PFSK-1 (cell line): ENCODE measurements around the gene ANO4.

Experiments
- FOXP2 ChIP-seq: optimal IDR thresholded peaks from 2 replicates; pipeline ENCODE3; 2011; ENCODE audit warnings: borderline replicate concordance, control low read depth, inconsistent platforms; ENCODE audit not compliant: insufficient read depth; ENCODE audit errors: extremely low read length, extremely low read depth
- POLR2AphosphoS5 ChIP-seq: IDR thresholded peaks from 2 replicates; pipeline ENCODE4 v1.6.1; 2012; ENCODE audit warnings: low read depth, mild to moderate bottlenecking, control low read depth, low read length, moderate library complexity
- SIN3A ChIP-seq: IDR thresholded peaks from 2 replicates; pipeline ENCODE4 v1.6.1; 2012; ENCODE audit warnings: mild to moderate bottlenecking, low read length, moderate library complexity, borderline replicate concordance; ENCODE audit not compliant: insufficient read depth
- TAF1 ChIP-seq: IDR thresholded peaks from 2 replicates; pipeline ENCODE4 v1.6.1; 2012; ENCODE audit warnings: low read length, control low read depth, borderline replicate concordance; ENCODE audit not compliant: insufficient read depth
- TF ChIP-seq, protein P1 (sequence below), 2 experiments: IDR thresholded peaks; 2 replicates each; pipeline versions ENCODE4 v1.6.1 to v1.8.0; 2011 to 2012; ENCODE audit warnings: low read depth in 2 of 2, low read length in 2 of 2, control low read depth in 1 of 2, inconsistent platforms in 1 of 2, mild to moderate bottlenecking in 1 of 2, moderate library complexity in 1 of 2; ENCODE audit not compliant: insufficient read depth in 1 of 2

Gene ANO4

DNA sequence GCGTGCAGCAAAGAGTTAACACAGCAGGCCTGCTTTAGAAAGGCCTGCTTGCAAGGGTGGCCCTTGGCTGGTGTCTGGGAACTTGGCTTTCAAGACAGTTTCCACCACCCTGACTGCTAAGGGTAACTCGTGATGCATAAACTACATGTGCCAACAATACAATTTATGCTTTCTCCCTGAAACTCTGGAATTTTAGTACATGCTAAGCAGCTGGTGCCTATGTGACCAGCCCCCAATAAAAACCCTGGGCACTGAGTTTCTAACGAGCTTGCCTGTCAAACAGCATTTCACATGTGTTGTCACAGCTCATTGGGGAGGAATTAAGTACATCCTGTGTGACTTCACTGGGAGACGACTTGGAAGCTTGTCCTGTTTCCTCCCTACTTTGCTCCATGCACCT is 282.3 kb downstream of the ANO4 start:
- TF ChIP-seq TAF1: no peak
- no peak for TF ChIP-seq POLR2AphosphoS5
- no peak for TF ChIP-seq FOXP2
- no peak for TF ChIP-seq SIN3A
- TF ChIP-seq, protein P1, sequence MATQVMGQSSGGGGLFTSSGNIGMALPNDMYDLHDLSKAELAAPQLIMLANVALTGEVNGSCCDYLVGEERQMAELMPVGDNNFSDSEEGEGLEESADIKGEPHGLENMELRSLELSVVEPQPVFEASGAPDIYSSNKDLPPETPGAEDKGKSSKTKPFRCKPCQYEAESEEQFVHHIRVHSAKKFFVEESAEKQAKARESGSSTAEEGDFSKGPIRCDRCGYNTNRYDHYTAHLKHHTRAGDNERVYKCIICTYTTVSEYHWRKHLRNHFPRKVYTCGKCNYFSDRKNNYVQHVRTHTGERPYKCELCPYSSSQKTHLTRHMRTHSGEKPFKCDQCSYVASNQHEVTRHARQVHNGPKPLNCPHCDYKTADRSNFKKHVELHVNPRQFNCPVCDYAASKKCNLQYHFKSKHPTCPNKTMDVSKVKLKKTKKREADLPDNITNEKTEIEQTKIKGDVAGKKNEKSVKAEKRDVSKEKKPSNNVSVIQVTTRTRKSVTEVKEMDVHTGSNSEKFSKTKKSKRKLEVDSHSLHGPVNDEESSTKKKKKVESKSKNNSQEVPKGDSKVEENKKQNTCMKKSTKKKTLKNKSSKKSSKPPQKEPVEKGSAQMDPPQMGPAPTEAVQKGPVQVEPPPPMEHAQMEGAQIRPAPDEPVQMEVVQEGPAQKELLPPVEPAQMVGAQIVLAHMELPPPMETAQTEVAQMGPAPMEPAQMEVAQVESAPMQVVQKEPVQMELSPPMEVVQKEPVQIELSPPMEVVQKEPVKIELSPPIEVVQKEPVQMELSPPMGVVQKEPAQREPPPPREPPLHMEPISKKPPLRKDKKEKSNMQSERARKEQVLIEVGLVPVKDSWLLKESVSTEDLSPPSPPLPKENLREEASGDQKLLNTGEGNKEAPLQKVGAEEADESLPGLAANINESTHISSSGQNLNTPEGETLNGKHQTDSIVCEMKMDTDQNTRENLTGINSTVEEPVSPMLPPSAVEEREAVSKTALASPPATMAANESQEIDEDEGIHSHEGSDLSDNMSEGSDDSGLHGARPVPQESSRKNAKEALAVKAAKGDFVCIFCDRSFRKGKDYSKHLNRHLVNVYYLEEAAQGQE (IDR thresholded peaks at IDR 0.05; ENCODE audit: insufficient read depth in 1 of 2, low read depth in 2 of 2, low read length in 2 of 2): no peak

DNA sequence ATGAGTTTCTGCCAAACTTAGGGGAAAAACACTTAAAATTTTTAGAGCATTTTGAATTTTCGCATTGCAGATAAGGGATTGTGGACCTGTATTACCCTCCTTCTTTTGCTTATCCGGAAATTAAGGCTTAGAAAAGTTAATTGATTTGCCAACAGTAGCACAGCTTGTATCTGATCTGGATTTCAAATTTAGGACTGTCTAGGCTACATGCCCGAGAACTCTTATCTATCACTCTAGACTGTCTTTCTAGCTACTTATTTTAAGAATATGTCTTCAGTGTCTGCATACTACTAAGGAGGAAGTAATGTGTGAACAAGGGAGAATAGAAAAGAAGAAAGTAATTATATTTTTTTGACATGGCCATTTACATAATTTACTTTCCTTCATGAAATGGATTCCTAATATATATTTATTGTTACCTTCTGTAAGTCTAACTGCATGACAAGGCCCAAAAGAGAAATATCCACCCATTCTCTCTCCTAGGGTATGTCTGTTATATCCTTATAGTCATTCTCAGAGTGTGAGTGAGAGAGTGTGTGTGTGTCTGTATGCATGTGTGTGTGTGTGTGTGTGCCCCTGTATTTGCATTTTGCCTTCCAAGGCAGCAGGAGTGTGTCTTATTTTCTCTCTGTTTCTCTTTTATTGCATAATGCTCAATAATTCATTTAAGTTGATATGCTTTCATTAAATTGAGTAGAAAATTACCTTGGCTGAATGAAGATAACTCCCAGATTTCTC is 283.4 kb downstream of the ANO4 start:
- TF ChIP-seq TAF1 (no peak), POLR2AphosphoS5 (no peak), FOXP2 (no peak), SIN3A (no peak)
- TF ChIP-seq, protein P1 (IDR thresholded peaks at IDR 0.05; ENCODE audit: insufficient read depth in 1 of 2, low read depth in 2 of 2, low read length in 2 of 2): no peak

DNA sequence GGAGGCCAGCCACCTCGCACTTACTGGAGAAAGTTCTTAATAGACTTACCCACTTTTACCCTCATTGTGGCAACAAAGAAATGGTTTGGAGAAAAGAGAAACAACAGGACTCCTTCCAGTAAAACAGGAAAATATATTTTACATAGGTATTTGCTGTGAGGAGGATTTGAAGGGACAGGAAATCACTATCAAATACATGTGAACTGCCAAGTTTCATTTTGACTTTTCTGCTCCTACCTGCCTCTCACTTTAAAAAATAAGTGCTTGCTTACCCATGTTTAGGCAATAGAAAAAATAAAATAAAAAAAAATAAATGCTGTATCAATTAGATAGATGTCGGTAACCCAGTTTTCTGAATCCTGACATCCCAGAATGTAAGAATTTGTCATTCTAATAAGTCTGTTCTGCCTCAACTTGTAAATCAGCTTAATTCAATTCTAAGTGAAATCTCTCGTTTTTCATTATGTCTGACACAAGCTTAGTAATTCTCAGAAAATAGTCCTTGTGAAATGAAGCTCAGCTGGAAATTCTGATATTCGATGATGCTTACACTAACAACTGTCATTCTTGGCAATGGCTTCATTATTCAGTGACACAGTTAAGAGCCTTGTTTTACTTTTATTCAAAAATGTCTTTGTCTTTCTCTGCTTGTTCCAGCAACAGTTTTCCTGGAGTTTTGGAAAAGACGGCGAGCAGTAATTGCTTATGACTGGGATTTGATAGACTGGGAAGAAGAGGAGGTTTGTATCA is 284.1 kb downstream of the ANO4 start:
- TF ChIP-seq TAF1: no peak

DNA sequence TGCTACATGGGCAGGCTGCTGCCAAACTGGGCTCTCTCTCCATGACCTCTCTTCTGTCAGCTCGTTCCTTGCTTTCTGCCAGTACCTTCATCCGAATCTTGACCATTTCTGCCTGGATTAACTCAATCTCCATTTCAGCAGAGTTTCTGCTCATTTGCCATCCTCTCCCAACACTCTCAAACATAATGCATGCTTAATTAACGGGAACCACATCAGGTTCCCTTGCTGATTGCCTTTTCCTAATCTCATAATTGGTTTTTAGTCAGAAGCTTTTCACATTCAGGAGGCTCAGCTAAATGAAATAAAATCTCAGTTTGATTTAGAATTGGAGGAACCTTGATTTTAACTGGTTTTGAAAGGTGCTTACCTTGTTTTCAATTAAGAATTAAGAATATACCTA is 288.1 kb downstream of the ANO4 start:
- TF ChIP-seq POLR2AphosphoS5 (no peak), TAF1 (no peak), FOXP2 (no peak), SIN3A (no peak)
- TF ChIP-seq, protein P1 (IDR thresholded peaks at IDR 0.05; ENCODE audit: insufficient read depth in 1 of 2, low read depth in 2 of 2, low read length in 2 of 2): no peak

DNA sequence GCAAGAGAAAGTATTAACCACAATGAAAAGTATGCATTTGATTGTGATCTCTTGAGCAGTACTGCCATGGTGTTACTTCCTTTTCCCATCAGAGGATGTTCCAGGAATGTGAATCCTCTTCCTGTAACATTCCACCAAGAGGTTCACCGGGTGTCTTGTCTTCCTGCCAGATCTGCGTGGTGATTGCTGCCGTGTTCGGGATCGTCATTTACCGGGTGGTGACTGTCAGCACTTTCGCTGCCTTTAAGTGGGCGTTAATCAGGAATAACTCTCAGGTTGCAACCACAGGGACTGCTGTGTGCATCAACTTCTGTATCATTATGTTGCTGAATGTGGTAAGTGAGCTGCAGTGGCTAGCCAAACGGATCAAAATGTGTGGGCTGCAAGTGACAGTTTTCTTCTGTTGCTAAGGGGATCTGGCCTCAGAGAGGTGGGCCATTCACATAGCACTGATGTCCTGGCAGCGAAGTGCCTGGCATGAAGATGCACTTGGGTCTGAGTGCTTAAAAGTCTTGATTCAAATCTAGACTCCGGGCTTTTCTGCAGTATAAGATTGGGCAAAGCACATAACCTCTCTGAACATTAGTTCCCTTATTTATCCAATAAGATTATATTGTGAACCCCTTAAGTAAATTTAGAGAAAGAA is 292.0 kb downstream of the ANO4 start:
- TF ChIP-seq, protein P1 (IDR thresholded peaks at IDR 0.05; ENCODE audit: insufficient read depth in 1 of 2, low read depth in 2 of 2, low read length in 2 of 2): no peak
- TF ChIP-seq TAF1 (no peak), FOXP2 (no peak), SIN3A (no peak)
